NAMALWA (cell line): ENCODE results near the gene ONECUT3.
"Not testable (repeated sequence)": the region's sequence is repeated elsewhere in the genome, so short reads cannot be mapped to it uniquely, and the experiment has no call there.

Experiments used
- DNase-seq: peaks from one replicate; pipeline ENCODE4 v3.0.0-alpha.2; 2015; ENCODE audit warnings: low spot score

ONECUT3 gene

GRCh38 chr19:1752757-1753728, at the start of gene ONECUT3:
Gene ONECUT3, plus strand, starts transcription at chr19:1753506. Its CDS starts 157 bp downstream, at chr19:1753663.
- no peak for DNase-seq

DNA sequence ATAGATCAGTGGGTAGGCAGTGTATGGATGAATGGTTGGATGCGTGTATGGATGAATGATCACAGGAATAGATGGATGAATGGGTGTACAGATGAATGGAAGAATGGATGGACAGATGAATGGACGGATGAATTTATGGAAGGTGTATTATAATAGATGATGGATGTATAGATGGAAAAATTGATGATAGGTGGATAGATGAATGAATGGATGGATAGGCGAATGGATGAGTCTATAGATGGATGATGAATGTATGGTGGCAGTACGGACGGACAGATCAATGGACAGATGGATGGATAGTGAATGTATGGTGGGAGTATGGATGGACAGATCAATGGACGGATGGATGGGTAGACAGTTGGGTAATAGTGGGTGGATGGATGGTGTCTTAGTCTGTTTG, 49.0 kb upstream of the ONECUT3 start:
- DNase-seq, result no peak

- DNase-seq, result no peak
Measured at GRCh38 chr19:1705367-1705766, 47.9 kb upstream of the ONECUT3 start.

DNA sequence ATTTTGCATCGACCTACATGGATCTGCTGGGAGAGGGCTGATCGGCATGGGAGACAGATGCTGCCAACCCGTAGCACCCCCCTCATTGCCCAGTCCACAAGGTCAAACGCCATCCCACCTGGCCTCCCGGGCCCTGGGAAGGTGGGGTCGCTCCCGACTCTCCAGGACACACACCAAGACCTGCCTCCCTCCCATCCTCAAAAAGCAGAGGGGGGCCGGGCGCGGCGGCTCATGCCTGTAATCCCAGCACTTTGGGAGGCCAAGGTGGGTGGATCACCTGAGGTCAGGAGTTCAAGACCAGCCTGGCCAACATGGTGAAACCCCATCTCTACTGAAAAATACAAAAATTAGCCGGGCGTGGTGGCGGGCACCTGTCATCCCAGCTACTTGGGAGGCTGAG, 46.7 kb upstream of the ONECUT3 start:
- not testable (repeated sequence) for DNase-seq

DNA sequence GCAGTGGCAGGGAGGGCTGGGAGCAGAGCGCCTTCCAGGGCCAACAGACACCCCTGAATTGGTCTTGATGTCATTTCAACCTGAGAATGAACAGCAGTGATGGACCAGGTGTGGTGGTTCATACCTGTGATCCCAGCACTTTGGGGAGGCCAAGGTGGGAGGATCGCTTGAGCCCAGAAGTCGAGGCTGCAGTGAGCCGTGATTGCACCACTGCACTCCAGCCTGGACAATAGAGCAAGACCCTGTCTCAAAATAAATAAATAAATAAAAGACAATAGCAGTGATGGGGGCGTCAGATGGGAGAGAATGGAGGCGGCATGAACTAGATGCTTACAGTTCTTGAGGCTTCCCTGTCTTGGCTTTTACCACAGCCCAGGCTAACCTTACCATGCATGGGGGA, 46.1 kb upstream of the ONECUT3 start:
- no peak for DNase-seq

GRCh38 chr19:1713170-1713569, 40.1 kb upstream of the ONECUT3 start:
- DNase-seq, result no peak

DNA sequence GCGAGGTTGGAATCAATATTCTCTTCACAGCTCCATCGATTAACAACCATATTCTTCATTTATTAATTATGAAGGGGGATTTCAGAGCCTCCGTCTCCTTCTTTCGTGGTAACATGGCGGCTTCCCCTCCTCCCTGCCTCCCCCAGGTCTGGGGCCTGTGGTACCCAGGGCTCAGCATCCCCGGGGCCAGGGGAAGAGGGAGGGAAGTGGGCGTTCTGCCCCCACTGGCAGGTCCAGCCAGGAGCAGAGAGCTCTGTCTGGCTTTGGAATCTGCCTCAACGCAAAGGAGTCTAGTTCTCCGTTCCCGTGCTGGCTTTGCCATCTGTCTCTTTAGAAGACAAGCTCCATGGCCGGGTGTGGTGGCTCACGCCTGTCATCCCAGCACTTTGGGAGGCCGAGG, 37.8 kb upstream of the ONECUT3 start:
- DNase-seq, result no peak

DNA sequence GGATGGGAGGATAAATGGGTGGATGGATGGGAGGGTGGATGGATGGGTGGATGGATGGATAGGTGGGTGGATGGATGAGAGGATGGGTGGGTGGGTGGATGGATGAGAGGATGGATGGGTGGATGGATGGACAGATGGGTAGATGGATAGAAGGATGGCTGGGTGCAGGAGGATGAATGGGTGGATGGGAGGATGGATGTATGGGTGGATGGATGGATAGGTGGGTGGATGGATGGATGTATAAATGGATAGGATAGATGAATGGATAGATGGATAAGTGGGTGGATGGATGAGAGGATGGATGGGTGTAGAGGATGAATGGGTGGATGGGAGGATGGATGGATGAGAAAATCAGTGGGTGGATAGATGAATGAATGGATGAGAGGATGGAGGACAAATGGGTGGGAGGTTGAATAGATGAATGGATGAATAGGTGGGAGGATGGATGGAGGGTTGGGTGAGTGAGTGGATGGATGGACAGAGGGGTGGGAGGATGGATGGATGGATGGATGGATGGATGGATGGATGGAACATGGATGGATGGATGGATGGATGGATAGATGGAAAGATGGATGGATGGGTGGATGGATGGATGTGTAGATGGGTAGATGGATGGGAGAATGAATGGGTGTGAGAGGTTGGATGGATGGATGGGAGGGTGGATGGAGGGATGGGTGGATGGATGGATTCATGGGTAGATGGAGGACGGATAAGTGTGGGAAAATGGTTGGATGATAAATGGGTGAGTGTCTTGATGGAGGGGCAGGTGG, 35.9 kb upstream of the ONECUT3 start:
- no peak for DNase-seq

GRCh38 chr19:1717970-1718264, 35.4 kb upstream of the ONECUT3 start:
- DNase-seq, result no peak

- no peak for DNase-seq
Measured at GRCh38 chr19:1718420-1719291, 34.6 kb upstream of the ONECUT3 start.

DNA sequence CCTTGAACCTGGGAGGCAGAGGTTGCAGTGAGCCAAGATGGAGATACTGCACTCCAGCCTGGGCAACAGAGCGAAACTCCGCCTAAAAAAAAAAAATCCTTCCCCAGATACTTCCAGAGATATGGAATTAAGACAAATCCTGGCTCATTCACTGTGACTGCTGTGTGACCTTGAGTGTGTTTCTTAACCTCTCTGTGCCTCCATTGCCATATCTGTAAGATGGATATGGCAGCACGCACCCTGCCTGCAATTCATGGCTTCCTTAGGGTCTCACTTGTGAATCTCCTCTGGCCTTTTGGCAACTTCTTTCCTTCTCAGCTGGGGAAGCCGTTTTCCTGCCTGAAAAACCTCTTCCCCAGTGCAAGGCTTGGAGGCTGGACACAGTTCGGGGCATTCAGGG, 33.8 kb upstream of the ONECUT3 start:
- DNase-seq, result no peak

DNA sequence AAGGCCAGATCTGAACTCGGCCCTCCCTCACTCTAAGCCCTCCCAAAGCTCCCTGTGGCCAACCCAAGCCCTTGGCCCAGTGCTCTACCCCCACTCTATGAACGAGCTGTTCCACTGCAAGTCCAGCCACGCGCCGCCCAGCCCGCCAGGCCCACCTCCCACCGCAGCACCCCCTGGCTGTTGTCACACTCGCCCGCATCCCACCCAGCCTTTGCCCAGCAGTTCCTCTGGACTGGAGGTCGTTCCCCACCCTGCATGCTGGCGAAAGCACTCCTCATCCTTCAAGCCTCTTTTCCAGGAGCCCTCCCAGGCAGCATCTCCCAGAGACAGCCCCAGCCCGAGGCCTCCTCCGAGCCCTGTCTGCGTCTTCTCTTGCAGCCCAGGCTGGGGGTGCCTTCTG, 33.1 kb upstream of the ONECUT3 start:
- no peak for DNase-seq

- no peak for DNase-seq
Measured at GRCh38 chr19:1725100-1726064, 27.9 kb upstream of the ONECUT3 start.

DNA sequence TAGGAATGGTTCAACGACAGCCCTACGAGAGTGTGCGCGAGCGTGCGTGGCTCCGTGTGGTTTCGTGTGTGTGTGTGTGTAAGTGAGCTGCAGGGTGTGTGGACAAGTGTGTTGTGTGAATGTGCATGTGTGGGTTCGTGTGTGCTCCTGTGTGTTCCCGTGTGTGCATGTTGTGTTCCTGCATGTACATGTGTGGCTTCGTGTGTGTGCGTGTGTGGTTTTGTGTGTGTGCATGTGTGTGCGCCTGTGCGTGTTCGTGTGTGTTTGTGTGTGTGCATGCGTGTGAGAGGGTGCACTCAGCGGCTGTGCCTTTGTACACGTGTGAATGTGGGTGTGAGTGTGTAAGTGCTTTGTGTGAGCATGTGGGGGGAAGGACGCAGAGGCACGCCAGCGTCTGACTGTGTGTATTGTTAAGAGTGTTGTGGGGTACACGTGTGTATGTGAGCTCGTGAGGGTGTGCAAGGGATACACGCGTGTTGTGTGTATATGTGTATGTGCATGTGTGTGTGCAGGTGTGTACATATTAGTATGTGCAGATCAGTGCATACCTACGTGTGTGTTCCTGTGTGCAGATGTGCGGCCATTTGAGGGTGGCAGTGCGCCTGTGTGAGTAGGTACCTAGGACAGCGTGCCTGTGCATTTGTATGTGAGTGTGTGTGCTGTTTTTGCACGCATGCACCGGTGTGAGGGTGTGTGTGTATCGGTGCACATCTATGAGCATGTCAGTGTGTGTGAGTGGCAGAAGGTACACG, 24.3 kb upstream of the ONECUT3 start:
- DNase-seq, result no peak

DNA sequence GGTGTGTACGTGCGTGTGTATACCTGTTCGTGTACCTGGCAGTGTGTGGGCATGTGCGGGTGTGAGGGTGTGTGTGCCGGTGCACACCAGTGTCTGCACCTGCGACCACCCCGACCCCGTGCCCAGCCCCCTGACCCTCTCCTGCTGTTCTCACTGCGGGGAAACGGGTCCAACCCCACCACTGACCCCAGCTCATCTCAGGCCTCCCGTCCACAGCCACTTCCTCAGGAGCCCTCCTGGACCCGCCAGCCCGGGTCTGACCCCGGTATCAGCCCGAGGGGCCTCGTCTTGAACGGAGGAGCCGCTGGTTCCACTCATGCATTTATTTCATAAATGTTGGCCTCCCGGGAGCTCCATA, 23.8 kb upstream of the ONECUT3 start:
- DNase-seq, result no peak

- DNase-seq, result no peak
Measured at GRCh38 chr19:1730157-1730556, 23.1 kb upstream of the ONECUT3 start.

DNA sequence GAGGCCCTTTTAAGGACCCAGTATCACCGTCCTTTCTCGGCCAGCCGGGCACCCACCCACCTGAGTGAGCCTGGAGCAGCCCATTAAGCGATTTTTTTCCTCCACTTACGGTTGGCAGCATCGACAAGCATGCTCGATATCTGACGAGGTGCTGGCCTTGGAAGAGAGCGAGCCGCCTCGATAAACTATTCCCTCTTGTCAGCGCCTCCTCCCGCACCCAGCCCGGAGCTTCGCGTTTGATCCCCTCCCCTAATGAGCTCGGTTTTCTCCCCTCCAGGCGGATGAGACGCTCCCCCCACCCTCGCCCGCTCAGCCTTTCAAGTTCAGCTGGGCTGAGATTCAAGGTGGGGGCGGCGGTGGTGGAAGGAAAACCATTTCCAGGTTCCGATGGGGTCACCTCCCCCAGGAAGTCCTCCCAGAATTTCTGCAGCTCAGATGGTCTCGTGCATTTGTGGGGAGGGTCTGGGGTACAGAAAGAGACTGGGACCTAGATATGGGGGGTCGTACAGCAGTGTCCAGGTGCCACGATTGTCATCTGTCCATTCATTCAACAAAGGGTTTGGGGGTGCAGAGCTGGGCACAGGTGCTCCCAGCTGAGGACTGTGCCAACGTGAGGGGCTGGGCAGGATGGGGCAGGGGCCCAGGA, 18.9 kb upstream of the ONECUT3 start:
- DNase-seq, result no peak

DNA sequence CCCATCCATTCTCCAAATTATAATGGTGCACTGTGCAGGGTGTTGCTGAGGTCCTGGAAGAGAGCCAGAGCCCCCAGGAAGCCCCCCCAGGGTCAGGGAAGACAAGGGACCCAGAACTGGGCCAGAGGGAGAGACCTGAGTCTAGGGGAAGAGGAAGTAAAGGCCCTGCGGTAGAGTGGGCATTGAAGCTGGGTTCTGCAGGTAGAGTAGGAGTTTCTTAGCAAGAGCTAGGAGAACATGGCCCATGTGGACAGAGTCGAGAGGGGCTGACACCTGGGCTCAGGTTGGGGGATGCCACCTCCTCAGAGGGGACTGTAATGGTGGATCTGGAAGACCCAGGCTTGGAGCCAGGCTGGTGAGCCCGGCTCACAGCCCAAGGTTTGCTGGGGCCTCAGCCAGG, 17.0 kb upstream of the ONECUT3 start:
- DNase-seq, result no peak

DNA sequence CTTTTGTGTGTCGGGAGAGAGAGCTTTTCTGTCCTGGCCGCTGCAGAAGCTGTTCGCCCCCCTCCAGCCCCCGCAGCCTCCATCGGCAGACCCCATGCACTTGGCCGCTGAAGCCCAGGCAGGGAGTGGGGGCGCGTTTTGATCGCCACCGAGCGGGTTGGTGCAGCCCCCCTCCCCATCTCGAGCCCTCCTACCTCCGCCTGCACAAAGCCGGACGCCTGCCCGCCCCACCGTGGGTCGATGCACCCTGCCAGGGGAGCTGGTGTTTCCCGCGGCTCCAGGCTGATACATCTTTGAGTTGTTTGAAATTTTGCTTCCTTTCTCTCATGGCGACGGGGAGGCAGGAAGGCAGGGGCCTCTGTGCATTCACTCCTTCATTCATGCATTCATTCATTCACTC, 16.4 kb upstream of the ONECUT3 start:
- no peak for DNase-seq
